Esophagus muscularis mucosa (tissue), 4 donors: ENCODE results near the gene ZNF385D.

Experiments
- EP300 ChIP-seq: sonication (generic); formaldehyde crosslinking; IDR thresholded peaks from one replicate; pipeline ENCODE4 v1.6.1; 2017; ENCODE audit warnings: antibody characterized with exemption
- POLR2AphosphoS5 ChIP-seq, 2 donors: sonication (generic); formaldehyde crosslinking; IDR thresholded peaks; one replicate each; pipeline ENCODE4 v1.6.1; 2017; ENCODE audit warnings: antibody characterized with exemption in 2 of 2
- TF ChIP-seq, protein P1 (sequence below), 3 experiments: fragments of 200-600 bp in 2 of 3; fragments of 450-650 bp in 1 of 3; sonication (generic) in 2 of 3; IDR thresholded peaks; one replicate each; pipeline ENCODE4 v1.5.1; 2017 to 2019; ENCODE audit warnings: antibody characterized with exemption in 3 of 3, mild to moderate bottlenecking in 2 of 3, moderate library complexity in 1 of 3

DNA sequence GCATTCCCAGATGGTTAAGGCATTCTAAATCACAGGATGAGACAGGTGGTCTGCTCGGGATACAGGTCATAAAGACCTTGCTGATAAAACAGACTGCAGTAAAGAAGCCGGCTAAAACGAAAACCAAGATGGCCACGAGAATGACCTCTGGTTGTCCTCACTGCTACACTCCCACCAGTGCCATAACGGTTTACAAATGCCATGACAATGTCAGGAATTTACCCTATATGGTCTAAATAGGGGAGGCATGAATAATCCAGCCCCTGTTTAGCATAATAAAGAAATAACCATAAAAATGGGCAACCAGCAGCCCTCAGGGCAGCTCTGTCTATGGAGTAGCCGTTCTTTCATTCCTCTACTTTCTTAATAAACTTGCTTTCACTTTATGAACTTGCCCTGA is 151.1 kb downstream of the ZNF385D start:
- no peak for TF ChIP-seq EP300
- TF ChIP-seq POLR2AphosphoS5 (IDR thresholded peaks at IDR 0.05), result no peak
- TF ChIP-seq, protein P1, sequence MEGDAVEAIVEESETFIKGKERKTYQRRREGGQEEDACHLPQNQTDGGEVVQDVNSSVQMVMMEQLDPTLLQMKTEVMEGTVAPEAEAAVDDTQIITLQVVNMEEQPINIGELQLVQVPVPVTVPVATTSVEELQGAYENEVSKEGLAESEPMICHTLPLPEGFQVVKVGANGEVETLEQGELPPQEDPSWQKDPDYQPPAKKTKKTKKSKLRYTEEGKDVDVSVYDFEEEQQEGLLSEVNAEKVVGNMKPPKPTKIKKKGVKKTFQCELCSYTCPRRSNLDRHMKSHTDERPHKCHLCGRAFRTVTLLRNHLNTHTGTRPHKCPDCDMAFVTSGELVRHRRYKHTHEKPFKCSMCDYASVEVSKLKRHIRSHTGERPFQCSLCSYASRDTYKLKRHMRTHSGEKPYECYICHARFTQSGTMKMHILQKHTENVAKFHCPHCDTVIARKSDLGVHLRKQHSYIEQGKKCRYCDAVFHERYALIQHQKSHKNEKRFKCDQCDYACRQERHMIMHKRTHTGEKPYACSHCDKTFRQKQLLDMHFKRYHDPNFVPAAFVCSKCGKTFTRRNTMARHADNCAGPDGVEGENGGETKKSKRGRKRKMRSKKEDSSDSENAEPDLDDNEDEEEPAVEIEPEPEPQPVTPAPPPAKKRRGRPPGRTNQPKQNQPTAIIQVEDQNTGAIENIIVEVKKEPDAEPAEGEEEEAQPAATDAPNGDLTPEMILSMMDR (IDR thresholded peaks at IDR 0.05), result no peak
